Measurements from ENCODE around the gene RSL1D1.

DNA sequence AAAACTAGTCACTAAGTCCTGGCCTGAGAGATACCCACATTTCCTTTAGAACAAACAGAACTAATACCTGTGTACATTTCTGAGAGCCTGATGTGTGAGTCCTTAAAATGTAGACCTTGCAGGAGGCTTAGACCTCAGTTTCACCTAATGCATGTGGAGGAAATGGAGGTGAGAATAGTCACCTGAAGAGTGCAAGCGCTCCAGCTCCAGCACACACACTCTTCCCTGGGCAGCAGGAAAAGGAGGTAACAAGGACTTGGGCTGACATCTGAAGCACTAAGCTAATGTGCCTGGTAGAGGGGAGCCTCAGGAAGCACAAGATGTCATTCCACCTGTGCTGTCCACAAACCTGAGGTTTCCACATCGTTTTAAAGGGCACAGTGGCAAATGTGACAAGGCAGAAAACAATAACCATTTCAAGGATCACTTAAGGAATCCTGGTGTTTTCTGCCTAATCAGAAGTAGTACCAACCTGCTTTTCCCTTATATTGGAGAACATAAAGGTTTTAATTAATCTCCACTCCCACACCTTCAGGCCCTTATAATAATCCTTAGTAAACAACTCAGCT is 17.2 kb upstream of the RSL1D1 start:
- no peak for TF ChIP-seq EZH2 (IDR thresholded peaks at IDR 0.05)
- no peak for TF ChIP-seq POLR2AphosphoS5 (IDR thresholded peaks at IDR 0.05; ENCODE audit: borderline replicate concordance, low read depth, low read length)
- no peak for TF ChIP-seq FOXP2 (optimal IDR thresholded peaks at IDR 0.05; ENCODE audit: control extremely low read depth, extremely low read length, insufficient read depth)
